GM23338 (cell line): ENCODE results near the gene SIAH1. TPM values are rescaled to one million over a fixed set of nuclear protein-coding genes. Genes with fewer than 3 reads are reported as not detected.

Experiments
- ATAC-seq: fragments of 200-7000 bp; cut with Tn5 transposase; 3 replicates; pipeline ENCODE4 v1.9.1; 2020
- DNase-seq: peaks from one replicate; pipeline ENCODE4 v3.0.0-alpha.2; 2015; ENCODE audit warnings: low spot score
- H2AFZ ChIP-seq: fragments of 200-600 bp; sonication (generic); 2 replicates; pipeline ENCODE4 v1.8.0; 2016; ENCODE audit warnings: antibody characterized with exemption, mild to moderate bottlenecking, moderate library complexity
- H3F3A ChIP-seq: fragments of 200-600 bp; sonication (generic); replicated peaks from 2 replicates; pipeline ENCODE4 v1.8.0; 2017; ENCODE audit warnings: antibody characterized with exemption, mixed run types, low read depth
- H3K27ac ChIP-seq: fragments of 200-600 bp; sonication (generic); 2 replicates; pipeline ENCODE4 v1.6.1; 2016; ENCODE audit warnings: low read depth
- H3K27me3 ChIP-seq: fragments of 200-600 bp; sonication (generic); 2 replicates; pipeline ENCODE4 v1.8.0; 2016; ENCODE audit warnings: mild to moderate bottlenecking, mixed run types, moderate library complexity; ENCODE audit not compliant: insufficient read depth
- H3K36me3 ChIP-seq: fragments of 200-600 bp; sonication (generic); 2 replicates; pipeline ENCODE4 v1.8.0; 2016; ENCODE audit warnings: mild to moderate bottlenecking; ENCODE audit not compliant: insufficient read depth
- H3K4me1 ChIP-seq: fragments of 200-600 bp; sonication (generic); 2 replicates; pipeline ENCODE4 v1.8.0; 2016; ENCODE audit warnings: mild to moderate bottlenecking, moderate library complexity; ENCODE audit not compliant: insufficient read depth
- H3K4me2 ChIP-seq: fragments of 200-600 bp; sonication (generic); 2 replicates; pipeline ENCODE4 v1.7.1; 2017; ENCODE audit warnings: mixed run types
- H3K4me3 ChIP-seq: fragments of 200-600 bp; sonication (generic); 2 replicates; pipeline ENCODE4 v1.6.1; 2016; ENCODE audit warnings: mixed run types
- H3K79me2 ChIP-seq: fragments of 200-600 bp; sonication (generic); replicated peaks from 2 replicates; pipeline ENCODE4 v1.8.0; 2017; ENCODE audit warnings: mild to moderate bottlenecking; ENCODE audit not compliant: insufficient read depth
- H3K9me2 ChIP-seq: fragments of 200-600 bp; sonication (generic); 2 replicates; pipeline ENCODE4 v1.8.0; 2017; ENCODE audit not compliant: insufficient read depth
- H4K20me1 ChIP-seq: fragments of 200-600 bp; sonication (generic); replicated peaks from 2 replicates; pipeline ENCODE4 v1.8.0; 2017; ENCODE audit warnings: mild to moderate bottlenecking; ENCODE audit not compliant: insufficient read depth
- H3K27ac Mint-ChIP-seq: 2 replicates; pipeline ENCODE4 v1.8.0; 2020; ENCODE audit warnings: inconsistent platforms, mild to moderate bottlenecking, moderate library complexity, mixed read lengths
- H3K27me3 Mint-ChIP-seq: 3 replicates; pipeline ENCODE4 v1.8.0; 2022; ENCODE audit warnings: low read depth, mild to moderate bottlenecking, moderate library complexity, mixed read lengths, inconsistent platforms; ENCODE audit not compliant: insufficient read depth, poor library complexity
- H3K36me3 Mint-ChIP-seq: 3 replicates; pipeline ENCODE4 v1.8.0; 2021; ENCODE audit warnings: low read depth, mild to moderate bottlenecking, inconsistent platforms, moderate library complexity, mixed read lengths
- H3K4me1 Mint-ChIP-seq: 3 replicates; pipeline ENCODE4 v1.8.0; 2020; ENCODE audit warnings: mild to moderate bottlenecking, inconsistent platforms, mixed read lengths
- H3K4me3 Mint-ChIP-seq: 3 replicates; pipeline ENCODE4 v1.8.0; 2021; ENCODE audit warnings: moderate library complexity, mild to moderate bottlenecking, inconsistent platforms, mixed read lengths
- H3K9me3 Mint-ChIP-seq: 3 replicates; pipeline ENCODE4 v1.8.0; 2020; ENCODE audit warnings: moderate library complexity, mild to moderate bottlenecking, inconsistent platforms, mixed read lengths
- CREB1 ChIP-seq: fragments of 250-450 bp; sonication (Bioruptor Pico); IDR thresholded peaks from 2 replicates; pipeline ENCODE4 v1.5.0; 2020; ENCODE audit warnings: low read depth, mild to moderate bottlenecking, moderate library complexity
- EZH2 ChIP-seq: fragments of 200-600 bp; sonication (generic); IDR thresholded peaks from one replicate; pipeline ENCODE4 v1.8.0; 2017; ENCODE audit warnings: antibody characterized with exemption, mild to moderate bottlenecking, low read depth; ENCODE audit not compliant: unreplicated experiment
- EZH2phosphoT487 ChIP-seq: fragments of 200-600 bp; sonication (generic); IDR thresholded peaks from one replicate; pipeline ENCODE4 v1.8.1; 2018; ENCODE audit warnings: antibody characterized with exemption; ENCODE audit not compliant: unreplicated experiment
- JUNB ChIP-seq: IDR thresholded peaks from one replicate; pipeline ENCODE4 v1.6.1; 2016; ENCODE audit warnings: antibody characterized with exemption; ENCODE audit not compliant: unreplicated experiment
- NANOG ChIP-seq: IDR thresholded peaks from 2 replicates; pipeline ENCODE4 v1.6.1; 2016; ENCODE audit warnings: antibody characterized with exemption, borderline replicate concordance
- POLR2AphosphoS5 ChIP-seq: IDR thresholded peaks from 2 replicates; pipeline ENCODE4 v1.6.1; 2016; ENCODE audit warnings: antibody characterized with exemption, low read depth
- STAT1 ChIP-seq: IDR thresholded peaks from one replicate; pipeline ENCODE4 v1.6.1; 2016; ENCODE audit warnings: antibody characterized with exemption; ENCODE audit not compliant: unreplicated experiment
- ZNF114 ChIP-seq: fragments of 250-450 bp; sonication (Bioruptor Pico); IDR thresholded peaks from 2 replicates; pipeline ENCODE4 v1.5.0; 2020; ENCODE audit warnings: mild to moderate bottlenecking, moderate library complexity
- ZNF331 ChIP-seq: fragments of 250-450 bp; sonication (Bioruptor Pico); IDR thresholded peaks from 2 replicates; pipeline ENCODE4 v1.5.0; 2020; ENCODE audit warnings: low read depth, mild to moderate bottlenecking, moderate library complexity
- ZNF462 ChIP-seq: fragments of 250-450 bp; sonication (Bioruptor Pico); IDR thresholded peaks from 2 replicates; pipeline ENCODE4 v1.5.0; 2020; ENCODE audit warnings: mild to moderate bottlenecking, moderate library complexity
- polyA plus RNA-seq: library from polyadenylated mRNA; unstranded; fragments of >200 nt; fragmentation: Nextera tagmentation; extraction: Ambion mirVana; gene quantifications from 2 replicates; pipeline ENCODE4 v1.2.1, GENCODE V29; 2016
- total RNA-seq: library from RNA; depleted of rRNA; stranded (reverse); fragments of >200 nt; shearing (Covaris generic); gene quantifications from 2 replicates; pipeline ENCODE4 v1.2.3, GENCODE V29; 2014
- TF ChIP-seq, protein P1 (sequence below), 2 experiments: fragments of 200-600 bp in 1 of 2; sonication (generic) in 1 of 2; conservative IDR thresholded peaks; 2 replicates each; pipeline versions ENCODE4 v1.5.1 to v1.6.1; 2016 to 2017; ENCODE audit warnings: antibody characterized with exemption in 2 of 2, low read depth in 2 of 2, mild to moderate bottlenecking in 2 of 2, moderate library complexity in 1 of 2
- TF ChIP-seq, protein P2 (sequence below): IDR thresholded peaks from 2 replicates; pipeline ENCODE4 v1.6.1; 2016; ENCODE audit warnings: antibody characterized with exemption
- TF ChIP-seq, protein P3 (sequence below): IDR thresholded peaks from one replicate; pipeline ENCODE4 v1.6.1; 2018; ENCODE audit warnings: antibody characterized with exemption; ENCODE audit not compliant: unreplicated experiment

Gene SIAH1
- total and polyA plus RNA-seq, 2 experiments from 2014 or later, result 42.0 to 52.7 TPM

GRCh38 chr16:48432136-48432535 lies 46.9 kb upstream of the SIAH1 start:
- H3K79me2 ChIP-seq, result no peaks in the 10 kb centered on the region
- no peaks in the 10 kb centered on the region for H3K27me3 ChIP-seq
- peak overlapping the region; percentile 85; the same call in 1 of the 2 replicates for H2AFZ ChIP-seq
- 0 out of 2 replicates have a peak overlapping the region, but pooled peaks have one; percentile 12 for H3K4me2 ChIP-seq
- no peaks in the 10 kb centered on the region; the same call in 1 of the 3 replicates for H3K9me3 Mint-ChIP-seq
- TF ChIP-seq CREB1 (CRISPR knock-in tag), result no peak
- no peak for TF ChIP-seq ZNF462
- TF ChIP-seq, protein P1, sequence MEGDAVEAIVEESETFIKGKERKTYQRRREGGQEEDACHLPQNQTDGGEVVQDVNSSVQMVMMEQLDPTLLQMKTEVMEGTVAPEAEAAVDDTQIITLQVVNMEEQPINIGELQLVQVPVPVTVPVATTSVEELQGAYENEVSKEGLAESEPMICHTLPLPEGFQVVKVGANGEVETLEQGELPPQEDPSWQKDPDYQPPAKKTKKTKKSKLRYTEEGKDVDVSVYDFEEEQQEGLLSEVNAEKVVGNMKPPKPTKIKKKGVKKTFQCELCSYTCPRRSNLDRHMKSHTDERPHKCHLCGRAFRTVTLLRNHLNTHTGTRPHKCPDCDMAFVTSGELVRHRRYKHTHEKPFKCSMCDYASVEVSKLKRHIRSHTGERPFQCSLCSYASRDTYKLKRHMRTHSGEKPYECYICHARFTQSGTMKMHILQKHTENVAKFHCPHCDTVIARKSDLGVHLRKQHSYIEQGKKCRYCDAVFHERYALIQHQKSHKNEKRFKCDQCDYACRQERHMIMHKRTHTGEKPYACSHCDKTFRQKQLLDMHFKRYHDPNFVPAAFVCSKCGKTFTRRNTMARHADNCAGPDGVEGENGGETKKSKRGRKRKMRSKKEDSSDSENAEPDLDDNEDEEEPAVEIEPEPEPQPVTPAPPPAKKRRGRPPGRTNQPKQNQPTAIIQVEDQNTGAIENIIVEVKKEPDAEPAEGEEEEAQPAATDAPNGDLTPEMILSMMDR (conservative IDR thresholded peaks at IDR 0.05; ENCODE audit: low read depth in 2 of 2), result no peak
- TF ChIP-seq, protein P2, sequence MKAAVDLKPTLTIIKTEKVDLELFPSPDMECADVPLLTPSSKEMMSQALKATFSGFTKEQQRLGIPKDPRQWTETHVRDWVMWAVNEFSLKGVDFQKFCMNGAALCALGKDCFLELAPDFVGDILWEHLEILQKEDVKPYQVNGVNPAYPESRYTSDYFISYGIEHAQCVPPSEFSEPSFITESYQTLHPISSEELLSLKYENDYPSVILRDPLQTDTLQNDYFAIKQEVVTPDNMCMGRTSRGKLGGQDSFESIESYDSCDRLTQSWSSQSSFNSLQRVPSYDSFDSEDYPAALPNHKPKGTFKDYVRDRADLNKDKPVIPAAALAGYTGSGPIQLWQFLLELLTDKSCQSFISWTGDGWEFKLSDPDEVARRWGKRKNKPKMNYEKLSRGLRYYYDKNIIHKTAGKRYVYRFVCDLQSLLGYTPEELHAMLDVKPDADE, result no peak
- TF ChIP-seq, protein P3, sequence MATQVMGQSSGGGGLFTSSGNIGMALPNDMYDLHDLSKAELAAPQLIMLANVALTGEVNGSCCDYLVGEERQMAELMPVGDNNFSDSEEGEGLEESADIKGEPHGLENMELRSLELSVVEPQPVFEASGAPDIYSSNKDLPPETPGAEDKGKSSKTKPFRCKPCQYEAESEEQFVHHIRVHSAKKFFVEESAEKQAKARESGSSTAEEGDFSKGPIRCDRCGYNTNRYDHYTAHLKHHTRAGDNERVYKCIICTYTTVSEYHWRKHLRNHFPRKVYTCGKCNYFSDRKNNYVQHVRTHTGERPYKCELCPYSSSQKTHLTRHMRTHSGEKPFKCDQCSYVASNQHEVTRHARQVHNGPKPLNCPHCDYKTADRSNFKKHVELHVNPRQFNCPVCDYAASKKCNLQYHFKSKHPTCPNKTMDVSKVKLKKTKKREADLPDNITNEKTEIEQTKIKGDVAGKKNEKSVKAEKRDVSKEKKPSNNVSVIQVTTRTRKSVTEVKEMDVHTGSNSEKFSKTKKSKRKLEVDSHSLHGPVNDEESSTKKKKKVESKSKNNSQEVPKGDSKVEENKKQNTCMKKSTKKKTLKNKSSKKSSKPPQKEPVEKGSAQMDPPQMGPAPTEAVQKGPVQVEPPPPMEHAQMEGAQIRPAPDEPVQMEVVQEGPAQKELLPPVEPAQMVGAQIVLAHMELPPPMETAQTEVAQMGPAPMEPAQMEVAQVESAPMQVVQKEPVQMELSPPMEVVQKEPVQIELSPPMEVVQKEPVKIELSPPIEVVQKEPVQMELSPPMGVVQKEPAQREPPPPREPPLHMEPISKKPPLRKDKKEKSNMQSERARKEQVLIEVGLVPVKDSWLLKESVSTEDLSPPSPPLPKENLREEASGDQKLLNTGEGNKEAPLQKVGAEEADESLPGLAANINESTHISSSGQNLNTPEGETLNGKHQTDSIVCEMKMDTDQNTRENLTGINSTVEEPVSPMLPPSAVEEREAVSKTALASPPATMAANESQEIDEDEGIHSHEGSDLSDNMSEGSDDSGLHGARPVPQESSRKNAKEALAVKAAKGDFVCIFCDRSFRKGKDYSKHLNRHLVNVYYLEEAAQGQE, result no peak
- TF ChIP-seq EZH2, result no peak
- TF ChIP-seq NANOG, result no peak
- TF ChIP-seq EZH2phosphoT487, result no peak
- TF ChIP-seq JUNB, result no peak
- no peak for TF ChIP-seq POLR2AphosphoS5
- no peak for TF ChIP-seq ZNF331 (CRISPR knock-in tag)
- TF ChIP-seq STAT1, result no peak
- TF ChIP-seq ZNF114, result no peak
- peaks cover 6% of the 10 kb centered on the region for H3K27me3 Mint-ChIP-seq
- H3K36me3 ChIP-seq, result no peaks in the 10 kb centered on the region
- H3K27ac Mint-ChIP-seq, result no peak overlapping the region
- ATAC-seq, result peak; percentile 52
- peaks cover 8% of the 10 kb centered on the region for H3K4me1 Mint-ChIP-seq
- H4K20me1 ChIP-seq, result no peaks in the 10 kb centered on the region
- H3K27ac ChIP-seq, result 0 out of 2 replicates have a peak overlapping the region, but pooled peaks have one; percentile 26
- no peaks in the 10 kb centered on the region for H3K9me2 ChIP-seq
- H3K4me3 Mint-ChIP-seq, result no peak overlapping the region
- H3K4me3 ChIP-seq, result no peak overlapping the region
- H3K36me3 Mint-ChIP-seq, result no peaks in the 10 kb centered on the region
- peaks cover 10% of the 10 kb centered on the region for H3K4me1 ChIP-seq
- H3F3A ChIP-seq, result no peaks in the 10 kb centered on the region
- peak; percentile 21 for DNase-seq
